GM19468 (cell line): ENCODE measurements around the gene VPS33A.
A peak's percentile ranks its signal among the peaks of the same experiment; 100 is the strongest.
"Not testable (repeated sequence)": the region's sequence is repeated elsewhere in the genome, so short reads cannot be mapped to it uniquely, and the experiment has no call there.

ENCODE experiments used
- ATAC-seq: cut with Tn5 transposase; IDR thresholded peaks from one replicate; pipeline ENCODE4 v1.9.1; 2021; ENCODE audit warnings: mild to moderate bottlenecking, moderate library complexity, moderate number of reproducible peaks; ENCODE audit not compliant: unreplicated experiment; ENCODE audit errors: extremely low read depth

VPS33A gene

DNA sequence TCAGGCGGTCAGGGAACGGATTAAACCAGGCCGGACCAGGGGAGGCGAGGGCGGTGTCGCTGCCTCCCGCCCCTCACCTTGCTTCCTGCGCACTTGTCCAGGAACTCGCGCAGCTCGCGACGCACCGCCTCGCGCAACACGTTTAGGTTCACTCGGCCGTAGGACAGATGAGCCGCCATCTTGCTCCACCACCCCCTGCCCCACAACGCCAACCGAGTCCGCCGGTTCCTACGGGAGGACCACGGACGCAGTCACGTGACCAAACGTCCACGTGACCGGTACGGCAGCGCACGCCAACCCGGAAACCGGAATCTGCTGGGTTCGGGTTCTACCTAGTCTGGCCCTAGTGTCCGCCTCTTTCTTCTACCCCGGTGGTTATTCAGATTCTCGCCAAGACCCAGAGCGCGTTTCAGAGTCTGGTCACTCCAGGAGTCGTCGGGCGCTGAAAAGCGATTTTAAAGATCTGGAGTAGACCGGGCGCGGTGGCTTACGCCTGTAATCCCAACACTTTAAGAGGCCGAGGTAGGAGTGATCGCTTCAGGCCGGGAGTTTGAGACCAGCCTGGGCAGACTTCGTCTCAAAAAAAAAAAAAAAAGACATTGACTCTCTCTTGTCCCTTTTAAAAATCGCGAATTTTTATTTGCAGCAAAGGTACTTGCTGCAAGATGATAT, at the start of gene VPS33A:
TSS of gene VPS33A (minus strand) at position 265 of the 672 bp plus-strand sequence. CDS start at position 179, 86 bp downstream.
- ATAC-seq = peak; percentile 73

DNA sequence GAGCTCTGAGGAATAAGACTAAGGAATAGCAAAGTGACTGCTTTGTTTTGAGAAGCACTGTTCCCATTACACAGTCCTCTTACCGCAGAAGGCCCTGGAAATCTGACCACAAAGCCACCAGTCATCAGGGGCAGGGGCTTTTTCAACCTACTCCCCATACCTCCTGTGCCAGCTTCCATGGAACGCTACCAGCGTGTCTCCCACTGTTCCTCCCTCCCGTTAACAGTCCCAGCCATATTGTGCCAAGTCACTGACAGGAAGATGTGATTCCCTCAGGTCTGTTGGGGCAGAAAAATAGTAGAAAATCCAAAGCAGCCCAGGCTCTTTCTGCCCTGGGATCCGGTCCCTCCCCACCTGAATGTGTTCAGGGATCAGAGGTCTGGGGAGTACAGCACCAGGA, 46.6 kb upstream of the VPS33A start:
- ATAC-seq = no peak

DNA sequence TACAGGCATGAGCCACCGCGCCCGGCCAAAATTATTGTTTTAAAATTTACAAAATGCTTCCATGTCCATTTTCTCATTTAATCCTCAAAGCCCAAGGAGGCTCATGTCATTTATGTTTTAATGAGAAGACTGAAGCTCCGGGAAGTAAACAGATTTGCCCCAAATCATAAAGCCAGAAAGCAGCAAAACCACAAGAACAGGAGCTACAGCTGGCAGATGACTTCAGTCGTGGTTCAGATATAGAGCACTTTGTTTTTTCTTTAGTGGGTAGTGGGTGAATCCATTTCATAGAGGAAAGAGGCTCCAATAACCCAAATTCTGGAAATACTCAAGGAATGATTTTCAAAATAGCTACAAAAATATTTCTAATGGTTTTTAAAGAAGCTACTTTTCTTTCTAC, 45.4 kb upstream of the VPS33A start:
- ATAC-seq = no peak

DNA sequence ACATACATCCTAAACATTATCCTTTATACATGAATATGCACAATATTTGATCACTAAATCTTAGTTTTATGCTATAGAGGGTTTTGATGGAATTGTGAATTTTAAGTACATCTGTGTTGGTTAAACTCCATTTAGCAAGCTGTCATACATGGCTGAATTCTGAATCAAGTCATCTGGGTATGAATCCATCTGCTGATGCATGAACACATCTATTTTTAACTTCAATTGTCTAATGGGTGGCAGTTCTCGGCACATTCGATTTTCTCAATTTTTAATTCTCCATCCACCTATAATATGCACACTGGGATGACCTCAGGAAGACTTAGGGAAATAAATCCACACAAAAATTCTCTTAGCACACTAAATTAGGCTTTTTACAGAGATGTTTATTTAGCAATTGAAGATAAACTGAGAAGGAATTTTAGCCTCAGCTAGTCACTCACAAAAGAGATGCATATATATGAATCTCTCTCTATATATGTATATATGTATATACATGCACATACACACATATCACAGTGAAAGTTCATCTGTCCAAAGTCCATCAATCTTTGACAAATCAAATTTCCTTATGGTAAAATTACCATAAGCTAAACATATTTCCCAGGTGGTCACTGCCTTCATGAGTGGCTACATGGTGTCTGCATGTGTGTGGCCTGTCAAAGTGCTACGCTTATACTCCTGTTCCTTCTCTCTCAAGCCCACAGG, 44.5 kb upstream of the VPS33A start:
- no peak for ATAC-seq

DNA sequence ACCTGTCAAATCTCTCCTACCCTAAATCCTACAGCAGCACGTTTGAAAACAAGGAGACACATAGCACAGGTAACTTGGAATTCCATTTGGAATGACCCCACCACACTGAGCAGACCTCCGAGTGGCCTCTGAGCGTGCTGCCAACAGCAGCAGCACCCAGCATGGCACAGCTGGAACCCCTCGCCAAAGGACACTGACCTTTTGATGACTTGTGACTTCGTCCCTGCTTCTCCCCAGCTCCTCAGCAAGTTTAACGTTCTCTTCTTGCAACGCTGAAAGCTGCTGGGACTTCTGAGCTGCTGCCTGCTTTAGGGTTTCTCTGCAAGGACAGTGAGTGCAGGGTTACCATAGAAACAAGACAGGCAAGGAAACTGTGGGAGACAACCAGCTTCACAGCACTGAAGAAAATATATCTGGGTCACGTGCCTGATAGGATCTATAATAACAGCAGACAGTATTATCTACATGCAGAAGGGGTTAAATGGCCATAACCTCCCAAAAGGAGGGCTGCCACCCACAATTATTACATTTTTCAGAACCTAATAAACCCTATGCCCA, 43.3 kb upstream of the VPS33A start:
- no peak for ATAC-seq

DNA sequence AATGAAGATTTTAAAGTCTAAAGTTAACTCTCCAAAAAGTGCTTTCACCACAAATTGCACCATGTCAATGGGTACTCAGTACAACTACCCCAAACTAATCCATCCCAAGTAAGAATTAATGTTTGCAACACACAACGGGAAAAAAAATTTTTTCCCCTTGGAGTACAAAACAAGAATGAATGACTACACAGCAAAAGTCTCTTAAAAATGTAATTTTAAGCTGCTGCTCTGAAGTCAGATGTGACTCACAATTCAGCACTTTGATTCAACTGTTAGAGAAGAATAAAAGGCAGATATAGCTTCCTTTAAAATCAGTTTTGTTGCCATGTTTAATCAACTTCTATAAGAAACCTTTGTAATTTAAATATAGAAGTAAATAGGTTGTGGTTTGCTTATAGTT, 42.5 kb upstream of the VPS33A start:
- no peak for ATAC-seq

DNA sequence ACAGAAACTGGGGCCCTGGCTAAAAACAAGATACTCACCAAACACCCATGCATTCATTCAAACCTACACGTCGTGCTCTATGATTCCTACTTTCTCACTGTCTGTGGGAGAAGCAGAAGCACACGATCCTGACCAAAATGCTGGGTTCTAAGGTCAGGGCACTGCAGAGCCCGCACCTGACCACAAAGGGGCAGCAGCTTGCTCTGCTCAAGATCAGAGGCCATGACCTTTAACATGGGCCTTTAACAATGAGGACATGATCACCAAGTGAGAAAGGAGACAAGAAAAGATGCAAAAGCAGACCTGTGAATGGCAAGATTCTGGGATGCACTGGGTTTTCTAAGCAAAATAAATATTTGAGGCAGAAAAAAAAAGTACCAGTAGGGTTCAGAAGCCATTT, 40.1 kb upstream of the VPS33A start:
- no peak for ATAC-seq

DNA sequence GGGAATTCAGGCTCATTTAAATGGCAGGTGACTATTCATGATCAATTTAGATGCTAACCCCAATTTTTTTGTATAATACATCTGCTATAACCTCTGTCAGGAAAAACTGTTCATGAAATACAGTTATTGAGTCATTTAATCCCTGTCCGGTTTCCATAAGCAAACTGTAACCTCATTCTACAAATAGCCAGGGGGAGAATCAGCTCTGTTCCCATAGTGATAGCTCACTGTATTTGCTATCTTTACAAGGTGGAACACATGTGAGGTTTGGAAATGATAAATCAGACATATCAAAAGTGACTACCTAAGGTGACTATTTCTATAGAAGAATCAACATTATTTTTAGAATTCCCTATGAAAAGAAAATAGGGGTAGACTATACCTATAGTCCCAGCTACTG, 38.6 kb upstream of the VPS33A start:
- no peak for ATAC-seq

DNA sequence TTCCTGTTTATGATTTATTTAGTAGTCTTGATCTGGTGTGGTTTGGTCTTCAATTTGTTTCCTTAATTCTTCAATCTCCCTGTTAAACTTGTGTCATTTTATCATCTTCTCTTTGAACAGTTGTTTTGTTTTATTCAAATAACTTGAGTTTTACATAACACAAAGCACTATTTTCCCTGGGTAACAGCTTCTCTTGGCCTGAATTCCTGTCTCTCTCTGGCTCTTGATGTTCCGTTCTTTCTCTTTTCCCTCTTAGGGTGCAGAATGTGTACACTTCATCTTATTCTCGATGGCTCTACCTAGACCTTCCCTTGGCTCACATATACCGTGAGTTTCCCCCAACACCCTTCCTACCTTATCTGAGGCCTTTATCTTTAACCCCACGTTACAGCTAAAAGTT, 36.8 kb upstream of the VPS33A start:
- no peak for ATAC-seq

DNA sequence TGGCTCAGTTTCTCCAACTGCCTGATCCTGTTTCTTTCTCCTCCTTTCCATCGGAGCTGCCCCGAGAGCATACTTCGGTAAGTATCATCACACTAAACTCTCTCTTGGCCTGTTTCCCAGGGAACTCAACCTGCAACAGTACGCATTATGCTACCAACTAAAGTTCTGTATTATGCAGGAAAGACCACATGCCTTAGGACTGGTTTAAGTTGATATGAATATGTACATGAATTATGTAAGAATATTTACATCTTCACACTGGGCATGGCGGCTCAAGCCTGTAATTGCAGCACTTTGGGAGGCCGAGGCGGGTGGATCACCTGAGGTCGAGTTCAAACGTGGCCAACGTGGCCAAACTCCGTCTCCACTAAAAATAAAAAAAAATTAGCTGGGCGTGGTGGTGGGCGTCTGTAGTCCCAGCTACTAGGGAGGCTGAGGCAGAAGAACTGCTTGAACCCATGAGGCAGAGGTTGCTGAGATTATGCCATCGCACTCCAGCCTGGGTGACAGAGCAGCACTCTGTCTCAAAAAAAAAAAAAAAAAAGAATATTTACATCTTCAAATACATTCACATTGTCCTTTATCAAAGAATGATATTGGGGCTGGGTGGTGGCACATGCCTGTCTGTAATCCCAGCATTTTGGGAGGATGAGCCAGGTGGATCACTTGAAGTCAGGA, 31.9 kb upstream of the VPS33A start:
- ATAC-seq = no peak

DNA sequence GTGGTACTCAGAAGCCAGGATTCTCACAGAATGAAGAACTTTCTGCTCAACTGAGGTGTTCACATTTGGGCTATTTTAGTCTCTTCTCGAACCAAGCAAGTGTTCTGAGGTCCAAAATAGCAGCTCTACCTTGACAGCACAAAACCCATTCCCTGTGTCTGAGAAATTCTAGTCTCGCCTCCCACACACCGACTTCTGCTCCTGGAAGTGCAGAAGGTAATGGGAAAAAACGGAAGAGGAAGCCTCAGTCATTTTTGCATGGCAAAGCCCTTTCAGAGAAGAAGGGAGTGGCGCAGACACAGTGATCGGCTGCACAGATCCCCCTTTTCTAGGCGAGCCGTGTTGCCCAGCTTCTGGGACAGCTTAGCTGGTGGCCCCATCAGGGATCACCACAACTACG, 31.2 kb upstream of the VPS33A start:
- no peak for ATAC-seq

DNA sequence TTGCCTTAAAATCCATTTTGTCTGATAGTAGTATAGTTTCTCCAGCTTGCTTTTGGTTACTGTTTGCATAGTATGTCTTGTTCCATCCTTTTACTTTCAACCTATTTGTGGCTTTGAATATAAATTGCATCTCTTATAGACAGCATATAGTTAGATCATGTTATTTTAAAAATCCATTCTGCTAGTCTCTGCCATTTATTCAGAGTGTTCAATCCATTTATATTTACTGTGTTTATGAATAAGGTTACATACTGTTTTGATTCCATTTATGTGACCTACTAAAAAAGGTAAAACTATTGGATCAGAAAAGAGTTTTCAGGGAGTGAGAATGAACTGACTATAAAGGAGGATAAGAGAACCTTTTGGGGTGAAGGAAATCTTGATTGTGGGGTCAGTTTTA, 29.6 kb upstream of the VPS33A start:
- ATAC-seq = no peak

DNA sequence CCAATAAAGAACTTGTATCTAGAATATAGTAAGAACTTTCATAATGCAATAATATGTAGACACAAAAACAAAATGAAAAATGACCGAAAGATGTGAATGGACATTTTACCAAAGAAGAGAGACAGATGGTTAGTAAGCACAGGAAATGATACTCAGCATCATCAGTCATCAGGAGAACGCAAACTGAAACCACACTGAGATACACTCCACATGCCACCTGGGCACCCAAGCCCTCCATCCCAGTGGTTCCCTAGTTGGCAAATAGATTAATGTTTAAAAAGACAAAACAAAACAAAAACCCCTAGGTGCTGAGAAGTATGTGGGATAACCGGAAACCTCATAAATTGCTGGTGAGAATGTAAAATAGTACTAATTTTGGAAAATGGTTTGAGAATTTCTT, 26.8 kb upstream of the VPS33A start:
- ATAC-seq = peak; percentile 39

DNA sequence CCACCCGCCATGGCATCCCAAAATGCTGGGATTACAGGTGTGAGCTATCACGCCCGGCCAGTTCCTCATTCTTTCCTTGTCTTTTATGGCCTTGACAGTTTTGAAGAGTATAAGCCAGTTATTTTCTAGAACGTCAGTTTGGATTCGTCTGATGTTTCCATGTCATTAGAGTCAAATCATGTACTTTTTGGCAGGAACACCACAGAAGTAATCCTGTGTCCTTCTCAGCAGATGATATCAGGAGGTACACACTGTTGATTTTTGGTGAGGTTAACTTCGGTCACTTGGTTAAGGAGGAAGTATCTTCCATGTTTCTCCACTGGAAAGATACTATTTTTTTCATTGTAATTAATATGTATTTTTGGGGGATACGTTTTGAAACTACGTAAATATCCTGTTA, 25.1 kb upstream of the VPS33A start:
- no peak for ATAC-seq

DNA sequence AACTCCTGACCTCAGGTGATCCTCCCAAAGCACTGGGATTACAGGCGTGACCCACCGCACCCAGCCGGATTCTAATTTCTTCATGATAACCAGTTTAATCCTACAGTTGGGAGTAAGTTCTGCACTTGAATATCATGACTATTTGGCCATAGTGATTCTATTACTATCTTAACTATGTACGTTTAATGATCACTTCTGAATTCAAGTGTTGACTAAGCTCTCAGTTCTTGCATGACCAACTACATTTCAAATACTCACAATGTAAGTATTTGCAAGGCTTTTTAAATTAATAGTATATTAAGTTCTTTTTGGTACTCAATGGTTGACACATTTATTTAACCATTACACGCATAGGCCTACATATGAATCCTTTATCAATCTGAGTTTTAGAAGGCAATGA, 17.4 kb upstream of the VPS33A start:
- no peak for ATAC-seq

DNA sequence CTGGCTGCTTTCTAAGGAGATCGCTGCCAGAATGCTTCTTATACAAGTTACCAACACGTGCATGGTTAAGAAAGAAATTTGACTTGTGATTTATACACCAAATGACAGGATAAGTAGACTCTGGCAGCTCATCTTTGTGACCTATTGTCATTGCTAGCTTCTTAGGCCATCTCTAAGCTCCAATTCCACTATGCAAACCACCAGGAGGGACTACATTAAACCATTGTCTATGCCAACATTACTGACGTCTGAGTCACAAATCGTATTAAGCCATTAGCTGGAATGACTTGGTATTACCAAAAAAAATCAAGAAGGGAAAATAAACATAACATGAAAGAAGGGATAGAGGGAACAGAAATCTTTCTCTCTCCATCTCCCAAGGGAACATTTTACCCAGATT, 15.8 kb upstream of the VPS33A start:
- no peak for ATAC-seq

DNA sequence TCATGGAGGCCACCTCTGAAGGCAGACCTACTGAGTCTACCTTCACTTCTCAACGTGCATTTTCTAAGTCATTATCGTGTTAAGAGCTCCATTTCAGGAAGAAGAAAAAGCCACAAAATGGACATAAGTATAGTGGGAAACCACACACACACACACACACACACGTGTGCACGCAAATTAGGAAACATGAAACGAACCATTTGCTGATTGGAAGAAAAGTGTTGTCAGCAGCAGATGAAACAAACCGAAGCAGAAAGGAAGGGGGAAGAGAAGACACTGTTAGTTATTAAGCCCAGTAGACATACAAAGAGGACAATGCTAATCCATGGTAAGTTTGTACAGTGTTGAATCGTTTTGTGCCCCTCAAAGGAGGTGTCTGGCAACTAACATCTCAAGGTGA, 9.9 kb upstream of the VPS33A start:
- ATAC-seq = no peak

DNA sequence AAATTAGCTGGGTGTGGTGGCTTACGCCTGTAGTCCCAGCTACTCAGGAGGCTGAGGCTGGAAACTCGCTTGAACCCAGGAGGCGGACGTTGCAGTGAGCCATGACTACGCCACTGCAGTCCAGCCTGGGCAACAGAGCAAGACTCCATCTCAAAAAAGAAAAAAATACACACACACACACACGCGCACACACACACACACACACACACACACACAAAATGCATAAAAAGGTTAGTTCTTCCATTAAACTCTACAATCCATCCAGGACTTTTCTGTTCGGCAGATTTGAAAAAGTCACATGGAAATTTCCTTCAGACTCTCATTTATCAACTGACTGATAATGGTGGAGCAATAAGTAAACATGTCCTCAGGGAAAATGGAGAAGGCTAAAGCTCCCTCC, 9.2 kb upstream of the VPS33A start:
- no peak for ATAC-seq

DNA sequence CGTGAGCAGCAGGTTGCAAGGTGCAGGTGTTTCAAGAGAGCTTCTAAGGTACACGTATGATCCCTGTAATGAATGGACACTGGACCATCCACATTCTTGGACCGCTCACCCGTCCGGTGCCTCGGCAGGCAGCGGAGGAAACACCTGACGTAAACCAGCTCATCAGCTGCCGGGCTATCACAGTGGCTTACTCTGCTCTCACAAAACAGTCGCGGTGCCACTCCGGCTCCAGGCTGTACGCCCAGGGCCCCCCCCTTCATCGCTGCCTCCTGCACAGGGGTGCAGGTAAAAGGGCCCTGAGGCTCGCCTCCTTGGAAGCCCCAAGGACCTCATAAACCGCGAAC, 436 bp downstream of the VPS33A start:
- no peak for ATAC-seq

DNA sequence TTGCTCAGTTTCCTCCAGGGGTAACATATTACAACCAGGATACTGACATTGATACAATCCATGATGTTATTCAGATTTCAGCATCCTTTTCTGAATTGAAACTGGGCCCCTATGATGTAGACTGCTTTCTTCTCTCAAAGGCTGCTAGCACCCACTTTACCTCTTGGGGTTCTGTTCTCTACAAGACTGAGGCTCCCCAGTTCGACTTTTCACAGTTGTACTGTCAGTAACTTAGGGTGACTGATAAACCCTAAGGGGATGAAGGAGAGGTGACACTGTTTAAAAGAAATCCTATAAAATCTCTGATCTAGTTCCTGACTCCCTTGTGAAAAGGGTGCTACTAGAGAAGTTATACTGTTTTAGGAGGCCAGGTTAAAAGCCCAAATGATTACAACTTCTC, 818 bp downstream of the VPS33A start:
- ATAC-seq = no peak

DNA sequence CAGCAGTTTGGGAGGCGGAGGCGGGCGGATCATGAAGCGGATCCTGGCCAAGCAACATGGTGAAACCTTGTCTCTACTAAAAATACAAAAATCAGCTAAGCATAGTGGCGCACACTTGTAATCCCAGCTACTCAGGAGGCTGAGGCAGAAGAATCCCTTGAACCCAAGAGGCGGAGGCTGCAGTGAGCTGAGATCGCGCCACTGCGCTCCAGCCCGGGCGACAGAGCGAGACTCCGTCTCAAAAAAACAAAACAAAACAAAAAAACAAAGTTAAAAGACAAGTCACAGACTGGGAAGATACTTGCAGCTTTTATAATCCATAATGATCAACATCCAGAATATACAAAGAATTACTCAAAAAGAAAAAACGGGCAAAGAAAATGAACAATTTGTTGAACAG, 5.6 kb downstream of the VPS33A start:
- not testable (repeated sequence) for ATAC-seq
